GM19025 (cell line): ENCODE results near the gene LTBP4.
A peak's percentile ranks its signal among the peaks of the same experiment; 100 is the strongest.
"Not testable (repeated sequence)": the region's sequence is repeated elsewhere in the genome, so short reads cannot be mapped to it uniquely, and the experiment has no call there.

Experiments used
- ATAC-seq: cut with Tn5 transposase; IDR thresholded peaks from one replicate; pipeline ENCODE4 v1.9.1; 2021; ENCODE audit warnings: mild to moderate bottlenecking, low read depth, moderate library complexity; ENCODE audit not compliant: unreplicated experiment

The LTBP4 gene

GRCh38 chr19:40655684-40656083 is 54.5 kb downstream of the LTBP4 start:
- ATAC-seq = not testable (repeated sequence)

GRCh38 chr19:40658031-40658430 is 56.9 kb downstream of the LTBP4 start:
- no peak for ATAC-seq

GRCh38 chr19:40659116-40659515 is 57.9 kb downstream of the LTBP4 start:
- no peak for ATAC-seq

- ATAC-seq = no peak
These were observed 58.4 kb downstream of the LTBP4 start for GRCh38 chr19:40659566-40659965.

DNA sequence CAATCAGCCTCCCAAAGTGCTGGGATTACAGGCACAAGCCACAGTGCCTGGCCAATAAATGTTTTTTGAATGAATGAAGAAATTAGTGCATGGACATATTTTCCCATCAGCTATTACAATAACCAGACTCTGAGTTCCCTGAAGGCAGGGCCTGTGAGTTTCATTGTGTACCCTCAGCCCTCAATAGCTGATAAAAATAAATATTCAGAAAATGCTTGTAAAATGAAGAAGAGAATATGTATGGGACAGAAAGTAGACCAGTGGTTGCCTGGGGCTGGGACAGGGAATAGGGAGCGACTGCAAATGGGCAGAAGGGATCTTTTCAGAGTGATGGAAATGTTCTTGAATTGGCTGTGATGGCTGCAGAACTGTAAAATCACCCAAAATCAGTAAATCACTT is 60.4 kb downstream of the LTBP4 start:
- ATAC-seq = no peak

- ATAC-seq = peak; percentile 73
These were observed 61.9 kb downstream of the LTBP4 start for GRCh38 chr19:40662925-40663694.

GRCh38 chr19:40663695-40664692 is 62.8 kb downstream of the LTBP4 start:
- no peak for ATAC-seq

DNA sequence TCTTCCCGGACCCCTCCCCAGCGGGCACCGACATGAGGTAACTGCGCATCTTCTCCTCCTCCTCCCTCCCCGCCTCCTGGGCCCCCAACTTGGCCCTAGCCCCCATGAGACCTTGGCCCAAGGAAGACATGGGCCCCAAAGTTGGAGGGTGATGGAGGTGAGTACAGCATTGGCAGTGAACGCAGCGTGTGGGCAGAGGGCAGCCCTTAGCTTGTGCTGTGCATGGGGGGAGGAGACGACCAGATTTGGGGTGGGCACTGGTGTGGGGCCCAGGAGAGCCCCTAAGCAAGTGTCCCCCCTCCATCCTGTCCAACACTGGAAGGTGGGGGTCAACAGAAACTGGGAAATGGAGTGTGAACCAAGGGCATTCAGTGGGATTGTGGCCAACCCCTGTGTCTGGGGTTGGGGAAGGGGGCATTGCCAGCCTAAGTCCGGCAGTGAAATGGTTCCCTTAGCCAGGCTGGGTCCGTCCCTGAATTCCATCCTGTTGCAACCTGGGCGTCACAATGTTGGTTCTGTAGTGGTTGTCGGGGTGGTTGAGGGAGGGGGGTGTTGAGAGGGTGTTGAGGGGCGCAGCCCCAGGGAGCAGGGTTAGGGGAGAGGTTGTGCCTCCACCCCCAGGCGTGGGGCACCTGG is 65.8 kb downstream of the LTBP4 start:
- no peak for ATAC-seq

GRCh38 chr19:40667602-40668001 is 66.4 kb downstream of the LTBP4 start:
- ATAC-seq = no peak

- ATAC-seq = no peak
These were observed 67.9 kb downstream of the LTBP4 start for GRCh38 chr19:40668991-40669614.

GRCh38 chr19:40671404-40671803 is 70.2 kb downstream of the LTBP4 start:
- ATAC-seq = no peak

DNA sequence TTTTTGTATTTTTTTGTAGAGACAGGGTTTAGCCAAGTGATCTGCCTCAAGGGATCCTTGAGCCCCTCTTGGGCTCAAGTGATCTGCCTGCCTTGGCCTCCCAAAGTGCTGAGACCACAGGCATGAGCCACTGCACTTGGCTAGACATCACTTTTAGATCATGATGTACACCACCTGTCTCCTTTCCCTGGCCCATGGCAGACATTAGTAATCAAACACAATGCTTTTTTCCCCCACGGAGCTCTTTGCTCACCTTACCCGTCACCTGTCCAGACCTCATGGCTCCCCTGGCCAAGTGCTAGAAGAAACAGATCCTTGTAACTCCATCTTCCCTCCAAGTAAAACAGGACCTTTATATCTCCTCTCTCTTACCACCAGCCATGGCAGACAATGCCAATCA is 70.9 kb downstream of the LTBP4 start:
- ATAC-seq = no peak

GRCh38 chr19:40672573-40673299 is 71.6 kb downstream of the LTBP4 start:
- no peak for ATAC-seq

- ATAC-seq = no peak
These were observed 72.2 kb downstream of the LTBP4 start for GRCh38 chr19:40673397-40673796.

DNA sequence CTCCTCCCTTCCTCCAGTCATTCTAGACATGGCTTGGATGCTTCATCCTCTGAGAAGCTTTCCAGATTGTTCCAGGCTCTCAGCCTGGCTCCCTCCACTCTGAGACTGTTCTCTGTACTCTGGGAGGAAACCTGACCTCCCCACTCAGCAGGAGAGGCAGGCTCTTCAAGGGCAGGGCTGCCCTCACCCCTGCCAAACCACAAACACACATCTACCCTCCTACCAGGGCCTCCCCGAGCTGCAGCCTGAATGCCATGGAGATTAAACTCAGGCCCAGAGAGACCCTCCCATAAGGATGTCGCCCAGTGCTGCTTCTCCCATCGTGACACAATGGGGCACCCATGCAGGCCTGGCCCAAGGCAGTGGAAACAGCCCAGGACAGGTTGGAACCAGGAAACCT is 73.1 kb downstream of the LTBP4 start:
- no peak for ATAC-seq

- no peak for ATAC-seq
These were observed 76.0 kb downstream of the LTBP4 start for GRCh38 chr19:40677156-40677555.
